NK-92 (cell line): ENCODE measurements around the gene C3orf38.
"Not testable (repeated sequence)": the region's sequence is repeated elsewhere in the genome, so short reads cannot be mapped to it uniquely, and the experiment has no call there.

Source experiments
- DNase-seq: peaks from one replicate; lab custom pipeline; 2025; ENCODE audit not compliant: unreplicated experiment; lab: John Stamatoyannopoulos, UW

Gene C3orf38

DNA sequence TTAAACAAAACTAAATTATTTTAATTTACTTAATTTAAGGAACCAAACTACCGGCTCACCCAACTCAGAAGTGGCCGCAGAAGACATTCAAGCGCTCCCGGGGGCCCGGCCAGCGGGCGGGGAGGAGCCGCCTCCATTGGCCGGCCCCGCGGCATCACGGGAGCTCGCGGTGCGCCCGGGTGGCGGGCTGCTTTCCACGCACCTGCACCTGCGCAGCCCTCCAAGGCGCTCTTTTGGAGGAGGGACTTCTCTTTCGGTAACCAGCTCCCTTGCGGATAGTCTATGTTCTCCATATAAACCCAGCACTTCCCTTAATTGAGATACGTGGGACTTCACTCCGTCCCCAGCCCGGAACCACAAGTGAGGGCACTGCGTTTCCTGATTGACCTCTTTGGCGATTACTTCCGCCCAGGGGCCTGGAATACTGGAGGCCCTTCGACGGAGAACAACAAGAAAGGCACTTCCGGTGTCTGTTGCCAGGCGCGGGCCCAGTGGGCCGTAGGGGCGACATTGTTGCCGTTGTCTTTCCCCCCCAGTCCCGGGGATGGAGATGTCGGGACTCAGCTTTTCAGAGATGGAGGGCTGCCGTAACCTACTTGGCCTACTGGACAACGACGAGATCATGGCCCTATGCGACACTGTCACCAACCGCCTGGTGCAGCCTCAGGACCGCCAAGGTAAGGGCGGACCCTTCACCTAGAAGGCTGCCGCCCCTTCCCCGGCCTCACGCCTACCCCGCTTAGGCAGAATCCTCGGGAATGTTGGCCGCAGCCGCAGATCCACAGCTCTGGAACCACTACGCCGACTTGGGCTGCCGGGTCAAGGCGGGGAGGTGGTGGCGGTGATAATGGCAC, at the start of gene C3orf38:
Gene C3orf38, plus strand, starts transcription at position 451 of the 854 bp plus-strand sequence. Its CDS starts 94 bp downstream, at position 545.
- DNase-seq: no peak

DNA sequence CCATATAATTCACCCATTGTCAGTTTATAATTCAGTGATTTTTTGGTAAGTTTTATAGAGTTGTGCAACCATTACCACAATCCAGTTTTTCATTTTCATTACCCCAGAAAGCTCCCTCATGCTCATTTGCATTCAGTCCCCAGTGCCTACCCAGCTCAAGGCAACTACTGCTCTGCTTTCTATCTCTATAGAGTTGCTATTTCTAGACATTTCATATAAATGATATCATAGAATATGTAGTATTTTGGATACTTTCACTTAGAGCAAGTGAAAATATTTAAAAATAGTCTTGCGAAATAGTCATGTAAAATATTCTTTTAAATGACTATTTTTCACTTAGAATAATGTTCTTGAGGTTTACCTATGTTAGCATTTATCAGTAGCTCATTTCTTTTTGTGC, 48.6 kb upstream of the C3orf38 start:
- no peak for DNase-seq

DNA sequence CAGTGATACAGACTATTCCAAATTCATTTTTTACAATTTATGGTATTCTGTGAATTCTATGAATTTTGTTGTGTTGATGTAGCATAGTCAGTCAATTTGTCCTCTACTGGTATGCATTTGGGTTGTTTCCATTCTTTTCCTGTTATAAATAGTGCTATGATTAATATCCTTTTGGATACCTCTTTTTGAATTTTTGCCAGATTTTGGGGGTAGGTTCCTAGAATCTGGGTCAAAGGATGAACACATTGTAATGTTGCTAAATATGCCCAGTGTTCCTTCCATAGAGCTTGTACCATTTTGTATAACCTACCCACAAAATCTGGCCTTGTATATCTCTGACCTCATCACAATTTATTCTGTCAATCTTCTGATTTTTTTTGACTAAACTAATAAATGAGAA, 44.4 kb upstream of the C3orf38 start:
- DNase-seq: no peak

DNA sequence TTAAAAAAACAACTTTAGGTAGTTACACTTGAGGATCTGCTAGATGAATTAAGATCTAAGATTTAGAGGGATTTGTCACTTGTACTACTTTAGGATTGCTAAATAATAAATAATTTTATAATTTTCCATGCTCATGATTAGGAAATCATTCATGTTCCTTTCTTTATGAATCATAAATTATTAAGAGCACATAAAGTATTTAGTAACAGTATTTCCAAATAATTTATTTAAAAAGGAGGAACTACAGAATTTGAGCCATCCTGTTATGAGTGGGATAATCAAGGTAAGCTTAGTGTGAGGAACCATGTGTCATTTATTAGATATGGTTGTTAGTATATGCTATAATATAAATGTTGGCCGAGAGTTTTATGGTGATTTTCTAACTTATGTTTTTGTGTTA, 37.5 kb upstream of the C3orf38 start:
- DNase-seq: no peak

DNA sequence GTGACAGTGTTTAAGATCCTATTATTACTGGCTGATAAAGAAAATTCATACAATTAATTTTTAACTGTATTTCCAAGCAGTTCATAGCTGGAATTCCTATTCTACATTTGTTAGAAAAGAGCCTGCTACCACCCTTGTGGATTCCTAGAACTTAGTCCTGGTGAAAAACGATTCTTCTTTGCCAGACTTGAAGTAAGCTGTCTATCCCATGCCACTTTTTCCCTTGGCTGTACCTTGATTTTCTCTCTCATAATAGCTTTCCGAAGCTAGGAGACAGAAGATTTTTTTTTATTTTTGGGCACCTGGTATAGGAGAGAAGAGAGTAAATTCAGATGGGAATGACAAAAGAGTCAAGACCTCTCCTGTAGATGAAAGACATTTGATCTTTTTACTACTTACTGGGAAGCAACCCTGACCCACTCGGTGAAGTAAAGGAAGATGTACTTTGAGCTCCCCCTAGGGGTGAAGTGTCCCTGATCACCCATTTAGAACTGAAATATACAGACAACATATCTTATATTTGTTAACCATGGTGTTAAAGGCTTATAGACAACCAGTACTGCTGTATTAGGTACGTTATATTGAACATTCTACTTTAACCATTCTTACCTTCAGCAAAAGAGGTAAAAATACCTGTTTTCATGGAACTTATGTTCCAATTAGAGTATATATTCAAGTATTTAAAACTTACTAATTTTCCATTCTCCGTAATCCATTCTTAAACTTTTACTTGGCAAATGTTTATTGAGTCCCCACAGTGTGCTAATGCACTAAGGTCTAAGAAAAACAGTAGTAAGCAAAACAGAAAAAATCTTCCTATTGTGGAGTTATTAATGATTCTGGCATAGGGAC, 36.2 kb upstream of the C3orf38 start:
- DNase-seq: no peak

DNA sequence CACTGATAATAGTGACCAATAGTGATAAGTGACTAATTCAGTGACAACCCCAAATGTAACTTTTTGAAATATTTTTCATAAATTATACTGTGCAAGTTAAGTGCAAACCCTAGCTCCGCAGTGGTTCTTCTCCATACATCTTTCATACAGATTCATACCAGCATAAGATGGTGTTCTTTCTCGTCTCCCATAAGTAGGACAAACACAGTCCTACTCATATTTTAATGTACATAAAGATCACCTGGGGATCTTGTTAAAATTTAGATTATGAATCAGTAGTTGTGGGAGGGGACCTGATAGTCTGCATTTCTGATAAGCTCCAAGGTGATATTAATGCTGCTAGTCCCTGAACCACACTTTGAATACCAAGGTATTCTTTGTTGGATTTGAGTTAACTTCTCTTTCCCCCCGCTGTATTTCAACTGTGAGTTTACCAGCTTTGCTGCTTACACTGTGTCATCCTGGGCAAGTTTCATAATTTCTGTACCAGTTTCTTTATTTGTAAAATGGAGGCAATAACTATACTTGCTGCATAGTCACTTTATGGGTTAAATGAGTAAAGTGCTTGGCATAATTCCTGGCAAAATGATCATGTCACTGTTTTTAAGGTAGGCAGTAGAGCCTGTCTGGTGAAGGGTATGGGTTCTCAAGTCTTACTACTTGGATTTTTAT, 34.7 kb upstream of the C3orf38 start:
- DNase-seq: no peak

DNA sequence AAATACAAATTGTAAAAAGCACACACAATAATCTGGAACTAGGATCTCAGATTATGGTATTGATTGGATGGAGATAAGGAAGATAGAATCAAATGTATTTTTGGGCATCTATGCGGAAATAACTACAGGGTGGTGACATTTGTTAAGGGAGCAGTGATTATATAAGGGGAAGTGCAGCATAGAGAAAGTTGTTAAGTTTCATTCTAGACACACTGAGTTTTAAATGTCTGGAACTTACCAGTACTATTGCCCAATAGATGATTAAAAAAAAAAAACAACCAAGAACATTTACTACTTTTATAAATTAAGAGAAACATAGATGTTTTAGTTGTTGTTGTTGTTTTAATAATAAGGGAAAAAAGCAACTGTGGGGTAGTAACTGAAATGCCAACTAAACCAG, 32.1 kb upstream of the C3orf38 start:
- DNase-seq: no peak

DNA sequence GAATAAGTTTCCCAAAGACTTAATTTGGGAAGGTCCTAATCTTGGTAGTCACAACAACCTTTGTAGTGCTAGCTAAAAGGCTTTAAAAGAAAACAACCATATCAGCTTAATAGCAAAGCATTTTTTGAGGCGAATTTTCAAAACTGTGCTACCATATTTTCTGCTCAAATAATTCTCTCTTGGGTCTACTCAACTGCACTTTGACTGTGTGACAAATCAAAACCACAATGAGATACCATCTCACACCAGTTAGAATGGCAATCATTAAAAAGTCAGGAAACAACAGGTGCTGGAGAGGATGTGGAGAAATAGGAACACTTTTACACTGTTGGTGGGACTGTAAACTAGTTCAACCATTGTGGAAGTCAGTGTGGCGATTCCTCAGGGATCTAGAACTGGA, 31.2 kb upstream of the C3orf38 start:
- DNase-seq: not testable (repeated sequence)

DNA sequence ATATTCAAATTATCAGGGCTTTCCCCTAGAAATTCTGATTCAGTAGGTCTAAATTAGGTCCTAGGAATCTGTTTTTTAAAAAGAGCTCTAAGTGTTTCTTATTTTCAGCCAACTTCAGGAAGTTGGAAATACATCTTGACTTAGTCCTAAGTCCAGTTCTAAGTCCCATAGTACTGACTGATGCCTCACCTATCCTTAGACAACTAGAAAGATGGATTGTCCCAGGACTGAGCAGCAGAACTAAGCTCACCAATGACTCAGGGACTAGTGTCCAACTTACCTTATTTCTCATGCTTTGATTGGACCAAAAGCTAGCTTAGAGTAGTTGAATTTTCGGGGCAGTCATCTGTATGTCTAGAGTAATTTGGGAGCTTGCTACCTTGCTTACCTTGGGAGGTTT, 26.2 kb upstream of the C3orf38 start:
- no peak for DNase-seq

DNA sequence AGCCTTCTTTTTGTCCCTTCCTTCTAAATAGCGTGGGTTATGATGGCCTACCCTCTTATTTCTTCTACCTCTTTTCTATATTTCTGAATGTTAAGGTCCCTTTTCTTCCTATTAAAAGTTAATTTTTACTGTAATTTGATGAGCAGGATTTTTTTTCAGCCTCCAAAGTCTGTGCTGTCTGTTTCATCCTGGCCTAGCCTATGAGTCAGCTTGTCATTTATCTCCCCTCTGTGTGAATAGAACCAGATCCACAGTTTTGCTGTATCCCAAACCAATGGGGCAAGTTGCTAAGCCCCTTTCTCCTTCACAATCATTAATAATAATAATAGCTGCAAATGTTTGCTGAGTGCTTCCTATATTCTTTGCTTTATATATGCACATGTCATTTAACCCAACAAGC, 18.1 kb upstream of the C3orf38 start:
- no peak for DNase-seq

DNA sequence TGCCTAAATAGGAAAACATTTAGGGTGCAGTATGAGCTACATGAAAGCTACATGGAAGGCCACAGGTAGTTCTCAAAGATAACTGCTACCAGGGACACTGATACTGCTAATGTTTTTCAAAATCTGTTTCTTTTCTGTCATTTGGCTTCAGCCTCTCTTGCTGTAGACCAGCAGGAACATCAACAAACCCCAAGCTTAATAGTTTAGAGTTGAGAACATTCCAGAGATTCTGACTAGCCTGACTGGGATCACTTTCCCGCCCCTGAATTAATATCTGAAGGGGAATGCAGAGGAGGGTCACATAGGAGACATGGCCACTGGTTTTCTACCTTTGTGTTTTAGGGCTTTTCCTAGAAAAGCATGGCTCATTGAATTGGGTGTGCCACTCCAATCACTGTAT, 16.9 kb upstream of the C3orf38 start:
- DNase-seq: no peak

DNA sequence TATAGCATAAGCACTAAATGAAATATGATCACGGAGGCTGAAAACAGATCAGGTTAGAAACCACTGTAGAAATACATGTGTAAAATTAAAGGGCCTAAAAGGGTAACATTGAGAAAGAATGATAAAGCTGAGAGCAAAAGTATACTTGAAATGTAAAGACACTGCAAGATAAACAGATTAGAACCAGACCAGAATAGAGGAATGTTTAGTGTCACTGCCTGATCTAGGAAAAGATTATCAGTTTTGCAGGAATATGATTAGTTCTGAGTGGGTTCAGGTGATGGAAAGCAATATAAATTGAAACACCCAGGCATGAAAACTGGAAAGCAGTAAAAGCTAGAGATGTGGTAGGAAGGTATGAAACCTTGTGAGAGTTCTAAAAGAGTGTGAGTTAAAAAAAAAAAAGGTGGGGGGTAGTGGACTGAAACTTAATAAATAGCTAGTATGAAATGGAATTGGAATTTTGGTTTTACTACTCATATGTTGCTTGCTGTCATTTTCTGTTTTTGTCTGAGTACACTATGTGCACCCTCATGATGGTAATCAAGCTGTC, 16.0 kb upstream of the C3orf38 start:
- DNase-seq: no peak

DNA sequence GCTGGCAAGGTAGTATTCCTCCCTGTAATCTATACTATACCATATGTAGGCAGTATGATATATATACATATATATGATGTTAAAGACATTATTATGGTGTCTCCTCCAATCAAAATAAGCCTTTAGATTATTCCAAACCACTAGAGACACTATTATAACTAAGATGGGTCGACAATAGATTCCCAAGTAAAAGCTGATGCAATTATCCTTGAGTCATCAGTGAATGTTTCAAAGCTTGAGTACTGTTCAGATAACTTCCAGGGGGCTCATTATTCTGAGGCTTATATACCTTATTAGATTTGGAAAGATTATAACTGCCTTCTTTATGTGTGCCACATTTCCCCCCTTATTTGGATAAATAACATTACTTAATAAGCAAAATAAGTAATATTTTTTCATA, 11.9 kb upstream of the C3orf38 start:
- no peak for DNase-seq

DNA sequence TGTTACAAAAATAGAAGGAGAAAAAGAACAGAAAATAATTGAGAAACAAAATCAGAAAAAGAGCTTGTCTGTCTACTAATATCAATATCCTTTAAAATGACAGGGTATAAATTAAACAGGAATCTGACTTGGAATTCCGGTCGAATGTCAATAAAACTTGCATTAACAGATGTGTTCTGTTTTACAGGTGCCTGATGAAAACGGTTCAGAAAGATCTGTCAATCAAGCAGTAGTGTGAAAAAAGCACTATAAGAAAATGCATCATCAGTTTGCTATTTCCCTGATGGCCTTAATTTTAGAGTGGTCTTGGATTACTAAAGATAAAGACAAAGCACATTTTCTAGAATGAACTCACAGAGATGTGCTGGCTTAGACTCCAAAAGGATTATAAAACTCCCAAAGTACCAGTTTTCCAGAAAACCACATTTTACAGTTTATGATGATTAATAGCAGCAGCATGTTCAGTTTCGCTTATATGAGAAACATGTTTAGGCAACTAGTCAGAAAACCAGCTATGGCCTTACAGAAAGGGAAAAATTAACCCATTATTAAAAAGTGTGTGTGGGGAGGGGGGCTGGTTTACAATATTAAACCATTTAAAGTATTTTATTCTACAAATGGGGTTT, 8.2 kb upstream of the C3orf38 start:
- DNase-seq: no peak

DNA sequence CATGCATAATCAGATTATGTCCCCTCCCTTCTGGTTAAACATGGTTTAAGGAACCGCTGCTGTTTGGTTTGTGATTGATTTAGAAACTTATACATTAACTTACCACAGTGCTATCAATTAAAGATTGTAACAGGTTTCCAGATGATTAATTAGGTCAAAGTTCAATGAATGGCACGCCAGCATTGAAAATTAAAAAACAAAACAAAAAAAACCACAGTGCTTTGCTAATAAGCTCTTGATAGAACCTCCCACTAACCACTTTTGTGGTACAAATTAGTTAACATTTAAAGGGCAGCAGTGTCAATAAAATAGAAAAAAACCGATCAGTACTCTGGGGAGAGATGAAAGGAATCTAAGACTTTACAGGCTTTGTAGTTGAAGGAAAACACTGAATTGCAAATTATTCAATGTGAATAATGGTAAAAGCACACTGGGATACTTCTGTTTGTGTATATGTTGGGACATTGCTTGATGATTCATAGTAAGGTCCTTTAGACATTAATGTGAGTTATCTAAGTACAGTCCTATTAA, 7.6 kb upstream of the C3orf38 start:
- DNase-seq: no peak

DNA sequence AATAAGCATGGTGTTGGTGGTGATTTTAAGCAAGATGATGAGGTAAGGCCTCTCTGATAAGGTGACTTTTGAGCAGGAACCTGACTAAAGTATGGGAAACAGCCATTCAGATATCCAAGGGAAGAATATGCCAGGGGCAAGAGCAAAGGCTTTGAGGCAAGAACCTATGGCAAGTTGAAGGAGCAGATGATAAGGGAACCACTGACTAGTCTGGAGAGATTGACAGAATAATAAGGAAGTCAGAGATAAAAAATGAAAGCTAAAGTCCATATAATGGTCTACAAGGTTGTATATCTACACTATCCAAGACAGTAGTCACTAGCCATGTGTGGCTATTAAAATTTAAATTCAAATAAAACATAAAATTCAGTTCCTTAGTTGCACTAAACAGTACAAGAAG, 2.5 kb upstream of the C3orf38 start:
- DNase-seq: no peak

DNA sequence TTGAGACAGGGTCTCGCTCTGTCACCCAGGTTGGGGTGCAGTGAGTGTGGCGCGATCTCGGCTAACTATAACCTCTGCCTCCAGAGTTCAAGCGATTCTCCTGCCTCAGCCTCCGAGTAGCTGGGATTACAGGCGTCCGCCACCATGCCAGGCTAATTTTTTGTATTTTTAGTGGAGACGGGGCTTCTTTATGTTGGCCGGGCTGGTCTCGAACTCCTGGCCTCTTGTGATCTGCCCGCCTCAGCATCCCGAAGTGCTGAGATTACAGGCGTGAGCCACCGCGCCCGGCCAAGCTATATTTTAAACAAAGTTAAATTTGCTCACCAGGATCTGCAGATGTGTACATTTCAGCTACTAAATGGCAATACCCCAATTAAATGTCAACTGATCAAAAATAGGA, 1.1 kb upstream of the C3orf38 start:
- no peak for DNase-seq

DNA sequence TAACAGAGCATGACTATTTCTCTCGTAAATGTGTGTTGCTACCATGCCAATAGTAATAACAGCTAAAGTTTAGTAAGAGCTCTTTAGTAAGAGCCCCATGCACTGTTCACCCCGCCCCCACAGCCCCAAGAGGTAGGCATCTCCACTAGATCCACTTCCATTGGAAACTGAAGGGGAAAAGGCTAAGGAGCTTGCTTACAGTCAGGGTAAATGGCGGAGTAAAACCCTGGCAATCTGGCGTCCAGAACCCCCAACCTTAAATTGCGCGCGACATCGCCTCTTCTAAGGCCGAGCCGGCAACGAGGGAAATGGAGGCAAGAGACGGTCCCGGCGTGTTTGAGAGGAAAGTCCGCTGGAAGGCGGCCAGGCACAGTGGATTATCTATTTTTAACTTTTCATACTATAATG, 654 bp upstream of the C3orf38 start:
- DNase-seq: no peak

DNA sequence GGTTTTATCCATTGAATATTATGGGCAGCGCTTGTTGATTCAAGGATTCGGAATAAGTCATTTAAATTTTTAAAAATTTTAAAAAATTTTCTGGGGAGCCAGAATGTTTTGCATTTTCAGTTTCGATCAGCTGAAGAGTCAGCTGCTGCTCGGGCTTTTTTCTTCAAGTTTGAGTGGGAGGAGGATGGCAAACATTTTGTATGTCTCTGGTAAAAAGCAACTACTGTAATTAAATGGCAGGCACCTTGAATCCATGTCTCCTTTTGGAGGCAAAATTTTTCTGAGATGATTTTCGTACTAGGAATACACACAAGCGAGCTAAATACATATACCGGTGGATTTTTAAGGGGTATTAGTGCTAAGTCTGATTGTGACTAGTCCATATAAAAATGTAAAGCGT, 612 bp downstream of the C3orf38 start:
- DNase-seq: no peak

DNA sequence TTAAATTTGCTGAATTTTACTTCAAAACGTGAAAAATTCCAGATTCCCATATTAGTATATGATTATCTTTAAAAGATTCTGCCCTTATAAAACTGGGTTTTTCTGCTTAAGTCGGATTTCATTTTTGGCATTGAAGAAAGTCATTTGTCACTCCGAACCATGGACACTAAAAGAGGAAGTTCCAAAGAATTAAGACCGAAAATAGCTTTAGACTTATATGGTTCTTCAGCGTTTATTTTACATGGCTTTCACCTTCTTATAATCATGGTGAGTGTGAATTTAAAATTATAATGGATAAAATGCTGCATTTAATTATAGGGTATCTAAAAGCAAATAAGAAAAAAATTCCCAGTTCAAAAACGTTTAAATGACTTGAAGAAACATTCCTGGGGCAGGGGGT, 1.0 kb downstream of the C3orf38 start:
- no peak for DNase-seq

DNA sequence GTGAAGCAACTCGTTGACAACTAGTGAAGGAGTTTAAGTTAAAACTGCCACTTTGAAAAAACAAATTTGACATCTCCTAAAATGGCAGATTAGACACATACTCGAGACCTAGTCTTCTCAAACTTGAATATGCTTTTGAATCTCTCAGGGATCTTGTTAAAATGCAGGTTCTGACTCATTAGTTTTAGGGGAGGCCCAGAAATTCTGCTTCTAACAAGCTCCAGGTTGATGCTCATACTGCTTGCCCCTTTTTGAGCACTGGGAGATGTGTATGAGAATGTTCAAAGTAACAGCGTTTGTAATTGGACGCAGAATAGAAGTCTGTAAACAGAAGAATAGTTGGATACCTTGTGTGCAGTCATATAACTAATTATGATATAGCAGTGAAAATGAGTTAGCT, 1.6 kb downstream of the C3orf38 start:
- no peak for DNase-seq
